ENCODE measurements around the gene MELTF. TPM values are rescaled to one million over a fixed set of nuclear protein-coding genes. Genes with fewer than 3 reads are reported as not detected.

Gene MELTF
- total RNA-seq, 1 experiment from 2014 or later, result 9.2 TPM

- Histone ChIP-seq H2BK12ac (ENCODE audit: insufficient read length, low read depth, low read length) (no peak overlapping the region), H3K4me2 (ENCODE audit: insufficient read depth, insufficient read length, low read length) (no peak overlapping the region), H3K4ac (ENCODE audit: low read depth, low read length) (no peak overlapping the region), H3K14ac (ENCODE audit: insufficient read depth, low read length) (no peak overlapping the region), H2BK15ac (ENCODE audit: low read depth, low read length) (no peak overlapping the region), H4K20me1 (ENCODE audit: control insufficient read depth, insufficient read depth, insufficient read length) (no peaks in the 10 kb centered on the region), H3K23me2 (ENCODE audit: insufficient read length, low read depth, low read length, poor library complexity, severe bottlenecking) (no peaks in the 10 kb centered on the region), H4K5ac (ENCODE audit: insufficient read length, low read depth, low read length) (no peak overlapping the region), H2BK120ac (ENCODE audit: low read depth, low read length, poor library complexity, severe bottlenecking) (no peak overlapping the region), H3K79me1 (ENCODE audit: insufficient read depth, low read depth, low read length, poor library complexity, severe bottlenecking) (no peaks in the 10 kb centered on the region), H3K9ac (ENCODE audit: extremely low read depth, insufficient read length, low read length) (no peak overlapping the region), H4K91ac (ENCODE audit: insufficient read length, low read depth, low read length) (no peak overlapping the region), H3K56ac (ENCODE audit: insufficient read length, low read depth, low read length) (no peak overlapping the region), H3T11ph (ENCODE audit: low read length) (no peak overlapping the region), H3K9me3 (ENCODE audit: control insufficient read depth, low read depth, low read length) (no peaks in the 10 kb centered on the region), H2BK5ac (ENCODE audit: insufficient read length, low read length) (no peak overlapping the region), H3K18ac (ENCODE audit: insufficient read length, low read depth, low read length) (no peak overlapping the region), H3K23ac (ENCODE audit: insufficient read length, low read depth, low read length) (no peak overlapping the region), H3K4me1 (ENCODE audit: insufficient read depth, low read length) (no peaks in the 10 kb centered on the region), H3K27ac (ENCODE audit: insufficient read length, low read depth, low read length) (no peak overlapping the region), H2BK20ac (ENCODE audit: low read depth, low read length, poor library complexity, severe bottlenecking) (no peak overlapping the region), H2AFZ (ENCODE audit: low read length) (no peak overlapping the region), H3K27me3 (ENCODE audit: insufficient read depth, low read length) (no peaks in the 10 kb centered on the region), H4K8ac (replicated peaks; ENCODE audit: insufficient read length, low read depth, low read length) (no peak overlapping the region), H3K79me2 (ENCODE audit: insufficient read depth, low read length) (no peaks in the 10 kb centered on the region), H2AK5ac (ENCODE audit: insufficient read length, low read length) (no peak overlapping the region)
- Mint-ChIP-seq H3K27ac (no peak overlapping the region; a peak in 1 of 7 replicates), H3K36me3 (ENCODE audit: insufficient read depth in 1 of 3, low read depth in 3 of 3) (no peaks in the 10 kb centered on the region; a peak in 1 of 7 replicates), H3K9me3 (peaks cover 1% of the 10 kb centered on the region in 2 experiments; a peak in 2 of 5 replicates), H3K4me1 (peaks cover 3 to 6% of the 10 kb centered on the region in 2 experiments; a peak in 1 of 4 replicates), H3K4me3 (no peak overlapping the region), H3K27me3 (ENCODE audit: low read depth) (peaks cover 13% of the 10 kb centered on the region)
- DNase-seq, result no peak
- no CpG with 5 or more reads among the region's 14 CpGs for WGBS (ENCODE audit: extremely low coverage, insufficient read length, low lambda C conversion rate)
- TF ChIP-seq, protein P1, sequence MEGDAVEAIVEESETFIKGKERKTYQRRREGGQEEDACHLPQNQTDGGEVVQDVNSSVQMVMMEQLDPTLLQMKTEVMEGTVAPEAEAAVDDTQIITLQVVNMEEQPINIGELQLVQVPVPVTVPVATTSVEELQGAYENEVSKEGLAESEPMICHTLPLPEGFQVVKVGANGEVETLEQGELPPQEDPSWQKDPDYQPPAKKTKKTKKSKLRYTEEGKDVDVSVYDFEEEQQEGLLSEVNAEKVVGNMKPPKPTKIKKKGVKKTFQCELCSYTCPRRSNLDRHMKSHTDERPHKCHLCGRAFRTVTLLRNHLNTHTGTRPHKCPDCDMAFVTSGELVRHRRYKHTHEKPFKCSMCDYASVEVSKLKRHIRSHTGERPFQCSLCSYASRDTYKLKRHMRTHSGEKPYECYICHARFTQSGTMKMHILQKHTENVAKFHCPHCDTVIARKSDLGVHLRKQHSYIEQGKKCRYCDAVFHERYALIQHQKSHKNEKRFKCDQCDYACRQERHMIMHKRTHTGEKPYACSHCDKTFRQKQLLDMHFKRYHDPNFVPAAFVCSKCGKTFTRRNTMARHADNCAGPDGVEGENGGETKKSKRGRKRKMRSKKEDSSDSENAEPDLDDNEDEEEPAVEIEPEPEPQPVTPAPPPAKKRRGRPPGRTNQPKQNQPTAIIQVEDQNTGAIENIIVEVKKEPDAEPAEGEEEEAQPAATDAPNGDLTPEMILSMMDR (conservative IDR thresholded peaks at IDR 0.05), result no peak
Measured at GRCh38 chr3:197038679-197039462, 9.3 kb upstream of the MELTF start.

Data from H9 (cell line).